Cardiac muscle cell (in vitro differentiated cells and primary cell): ENCODE data around the gene MNDA. TPM values are rescaled to one million over a fixed set of nuclear protein-coding genes. Genes with fewer than 3 reads are reported as not detected.
A peak's percentile ranks its signal among the peaks of the same experiment; 100 is the strongest.

Experiments used
- DNase-seq, 2 donors: peaks; one replicate each; pipeline versions ENCODE4 v3.0.0 to v3.0.0-alpha.2; 2010 to 2017; ENCODE audit warnings: low read depth in 1 of 2, low spot score in 1 of 2
- H3K27ac ChIP-seq: fragments of 200-600 bp; sonication (generic); 2 replicates; pipeline ENCODE4 v1.5.1; 2016
- H3K27me3 ChIP-seq: fragments of 200-600 bp; sonication (generic); 2 replicates; pipeline ENCODE4 v1.6.0; 2016; ENCODE audit warnings: control low read depth
- H3K36me3 ChIP-seq: fragments of 200-600 bp; sonication (generic); 2 replicates; pipeline ENCODE4 v1.5.1; 2016; ENCODE audit warnings: control low read depth
- H3K4me1 ChIP-seq: fragments of 200-600 bp; sonication (generic); 2 replicates; pipeline ENCODE4 v1.8.1; 2017; ENCODE audit warnings: low read depth, mild to moderate bottlenecking, mixed run types
- H3K4me3 ChIP-seq: fragments of 200-600 bp; sonication (generic); 2 replicates; pipeline ENCODE4 v1.5.1; 2016; ENCODE audit warnings: mild to moderate bottlenecking
- H3K9me3 ChIP-seq: fragments of 200-600 bp; sonication (generic); 2 replicates; pipeline ENCODE4 v1.5.1; 2017; ENCODE audit warnings: low read depth, mild to moderate bottlenecking, control low read depth
- polyA plus RNA-seq: library from polyadenylated mRNA; unstranded; fragments of >200 nt; fragmentation: Nextera tagmentation; extraction: Ambion mirVana; gene quantifications from 2 replicates; pipeline ENCODE4 v1.2.1, GENCODE V29; 2016
- total RNA-seq: library from RNA; depleted of rRNA; stranded (reverse); fragments of >200 nt; gene quantifications from 2 replicates; pipeline ENCODE4 v1.2.3, GENCODE V29; 2016
- TF ChIP-seq, protein P1 (sequence below): IDR thresholded peaks from 2 replicates; pipeline ENCODE4 v1.5.1; 2012; ENCODE audit warnings: low read depth, mild to moderate bottlenecking, low read length

The MNDA gene
- total and polyA plus RNA-seq, 2 experiments from 2014 or later: not detected

DNA sequence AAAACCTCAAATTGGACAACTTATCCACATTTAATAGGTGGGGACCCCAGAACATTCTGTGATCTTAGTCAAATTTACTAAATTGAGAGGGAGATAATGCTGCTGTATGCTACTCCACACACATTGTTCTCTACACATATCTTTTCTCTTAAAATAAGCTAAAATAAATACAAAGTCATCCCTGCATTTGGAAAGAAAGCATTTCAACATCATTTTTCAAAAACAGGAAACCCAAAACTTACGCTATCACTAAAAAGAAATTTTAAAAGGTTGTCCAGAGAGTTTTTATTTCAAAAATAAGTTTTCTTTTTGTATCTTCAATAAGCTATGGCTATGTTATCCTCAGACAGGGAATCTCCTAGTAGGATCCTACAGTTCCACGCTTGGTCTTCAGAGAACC is 30.6 kb upstream of the MNDA start:
- no peaks in the 10 kb centered on the region for H3K36me3 ChIP-seq
- no peak overlapping the region for H3K27ac ChIP-seq
- no peaks in the 10 kb centered on the region for H3K27me3 ChIP-seq
- no peak for DNase-seq
- TF ChIP-seq, protein P1, sequence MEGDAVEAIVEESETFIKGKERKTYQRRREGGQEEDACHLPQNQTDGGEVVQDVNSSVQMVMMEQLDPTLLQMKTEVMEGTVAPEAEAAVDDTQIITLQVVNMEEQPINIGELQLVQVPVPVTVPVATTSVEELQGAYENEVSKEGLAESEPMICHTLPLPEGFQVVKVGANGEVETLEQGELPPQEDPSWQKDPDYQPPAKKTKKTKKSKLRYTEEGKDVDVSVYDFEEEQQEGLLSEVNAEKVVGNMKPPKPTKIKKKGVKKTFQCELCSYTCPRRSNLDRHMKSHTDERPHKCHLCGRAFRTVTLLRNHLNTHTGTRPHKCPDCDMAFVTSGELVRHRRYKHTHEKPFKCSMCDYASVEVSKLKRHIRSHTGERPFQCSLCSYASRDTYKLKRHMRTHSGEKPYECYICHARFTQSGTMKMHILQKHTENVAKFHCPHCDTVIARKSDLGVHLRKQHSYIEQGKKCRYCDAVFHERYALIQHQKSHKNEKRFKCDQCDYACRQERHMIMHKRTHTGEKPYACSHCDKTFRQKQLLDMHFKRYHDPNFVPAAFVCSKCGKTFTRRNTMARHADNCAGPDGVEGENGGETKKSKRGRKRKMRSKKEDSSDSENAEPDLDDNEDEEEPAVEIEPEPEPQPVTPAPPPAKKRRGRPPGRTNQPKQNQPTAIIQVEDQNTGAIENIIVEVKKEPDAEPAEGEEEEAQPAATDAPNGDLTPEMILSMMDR: no peak
- no peaks in the 10 kb centered on the region for H3K9me3 ChIP-seq
- H3K4me3 ChIP-seq: no peak overlapping the region
- H3K4me1 ChIP-seq: no peaks in the 10 kb centered on the region

DNA sequence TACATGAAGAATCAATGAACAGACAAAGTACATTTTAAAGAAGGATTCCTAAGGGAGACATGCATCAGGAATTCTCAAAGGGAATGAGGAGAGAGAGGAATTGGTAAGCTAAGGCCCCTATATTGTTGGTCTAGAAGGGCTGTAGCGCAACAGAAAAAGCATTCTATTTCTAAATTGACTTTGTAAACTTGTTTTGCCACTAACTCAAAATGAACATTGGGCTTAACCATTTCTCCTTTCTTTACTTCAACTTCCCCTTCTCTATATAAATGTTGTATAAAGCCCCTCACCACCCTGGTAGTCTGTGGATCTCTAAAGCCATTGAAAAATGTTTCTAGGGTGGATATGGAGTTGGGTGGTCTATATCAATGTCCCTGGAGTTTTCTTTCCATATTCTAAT is 29.8 kb upstream of the MNDA start:
- no peaks in the 10 kb centered on the region for H3K27me3 ChIP-seq
- no peaks in the 10 kb centered on the region for H3K9me3 ChIP-seq
- H3K27ac ChIP-seq: no peak overlapping the region

DNA sequence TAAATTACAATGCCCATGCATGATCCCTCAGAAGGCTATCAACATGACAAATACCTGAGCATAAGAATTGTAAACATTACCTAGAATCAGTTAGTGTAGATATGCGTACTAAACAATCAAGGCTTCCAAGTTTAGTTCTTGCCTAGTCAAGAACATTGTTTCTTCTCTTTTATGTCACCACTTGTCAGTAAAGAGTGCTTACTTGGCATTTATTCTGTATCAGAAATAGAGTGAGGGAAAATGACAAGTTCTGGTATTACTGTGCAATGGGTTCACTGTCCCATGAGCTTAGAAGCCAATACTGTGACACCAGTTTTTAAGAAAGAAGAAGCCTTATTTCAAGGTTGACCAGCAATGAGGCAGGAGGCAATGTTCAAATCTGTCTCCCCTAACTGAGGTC is 27.5 kb upstream of the MNDA start:
- Histone ChIP-seq H3K27ac (no peak overlapping the region), H3K27me3 (no peaks in the 10 kb centered on the region), H3K4me1 (no peaks in the 10 kb centered on the region), H3K36me3 (no peaks in the 10 kb centered on the region), H3K4me3 (no peak overlapping the region), H3K9me3 (no peaks in the 10 kb centered on the region)
- DNase-seq: no peak
- TF ChIP-seq, protein P1: no peak

More for the DNA sequence above, 29.8 kb upstream of the MNDA start:
- Histone ChIP-seq H3K4me1 (no peaks in the 10 kb centered on the region), H3K36me3 (no peaks in the 10 kb centered on the region), H3K4me3 (no peak overlapping the region)
- TF ChIP-seq, protein P1: no peak
- no peak for DNase-seq

DNA sequence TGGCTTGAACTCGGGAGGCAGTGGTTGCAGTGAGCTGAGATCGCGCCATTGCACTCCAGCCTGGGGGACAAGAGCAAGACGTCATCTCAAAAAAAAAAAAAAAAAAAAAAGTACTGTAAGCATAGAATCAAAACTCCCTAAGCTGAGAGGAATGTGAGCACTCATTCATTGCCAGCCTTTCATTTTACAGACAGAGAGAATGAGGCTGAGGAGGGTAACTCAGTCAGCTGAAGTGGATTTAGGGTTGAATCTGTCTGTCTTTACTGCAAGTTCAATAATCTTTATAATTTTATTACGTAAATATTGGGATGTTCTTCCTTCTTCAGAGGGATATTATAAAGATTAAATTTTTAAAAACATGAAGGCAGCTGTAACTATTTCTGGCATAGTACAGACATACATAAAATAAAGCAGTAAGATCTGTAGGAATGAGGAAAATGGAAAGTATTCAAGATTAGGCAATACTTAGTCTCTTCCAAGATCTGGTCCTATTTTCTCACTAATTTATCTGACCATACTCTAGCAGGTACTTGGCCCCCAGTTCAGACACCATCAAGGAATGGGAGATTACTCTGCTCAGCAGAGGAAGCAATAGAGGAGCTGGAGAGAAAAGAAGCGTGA is 24.1 kb upstream of the MNDA start:
- TF ChIP-seq, protein P1: no peak
- H3K4me1 ChIP-seq: no peaks in the 10 kb centered on the region

DNA sequence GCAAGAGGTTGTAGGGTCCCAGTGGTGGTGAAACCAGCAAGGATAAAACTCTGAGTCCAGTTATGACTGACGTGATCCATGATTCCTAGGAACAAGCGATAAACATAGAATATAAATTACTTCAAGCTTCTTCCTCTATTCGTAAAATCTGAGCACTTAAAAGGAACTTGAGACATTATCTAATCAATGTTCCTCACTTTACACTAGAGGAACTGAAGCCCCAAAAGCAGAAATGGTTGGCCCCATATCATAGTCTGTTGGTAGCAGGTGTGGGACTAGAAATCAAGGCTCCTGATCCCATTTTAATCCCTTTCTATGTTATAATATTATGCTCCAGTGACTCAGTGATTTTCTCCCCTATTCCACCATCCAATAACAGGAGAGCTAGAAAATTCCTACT is 21.9 kb upstream of the MNDA start:
- Histone ChIP-seq H3K36me3 (no peaks in the 10 kb centered on the region), H3K4me1 (no peaks in the 10 kb centered on the region), H3K4me3 (no peak overlapping the region), H3K27ac (no peak overlapping the region), H3K27me3 (no peaks in the 10 kb centered on the region), H3K9me3 (no peaks in the 10 kb centered on the region)
- DNase-seq: no peak
- TF ChIP-seq, protein P1: no peak

More for the DNA sequence above, 24.1 kb upstream of the MNDA start:
- Histone ChIP-seq H3K9me3 (no peaks in the 10 kb centered on the region), H3K27ac (no peak overlapping the region), H3K4me3 (no peak overlapping the region), H3K36me3 (no peaks in the 10 kb centered on the region), H3K27me3 (no peaks in the 10 kb centered on the region)
- DNase-seq: peak in 1 of 2 donors; percentile 27

DNA sequence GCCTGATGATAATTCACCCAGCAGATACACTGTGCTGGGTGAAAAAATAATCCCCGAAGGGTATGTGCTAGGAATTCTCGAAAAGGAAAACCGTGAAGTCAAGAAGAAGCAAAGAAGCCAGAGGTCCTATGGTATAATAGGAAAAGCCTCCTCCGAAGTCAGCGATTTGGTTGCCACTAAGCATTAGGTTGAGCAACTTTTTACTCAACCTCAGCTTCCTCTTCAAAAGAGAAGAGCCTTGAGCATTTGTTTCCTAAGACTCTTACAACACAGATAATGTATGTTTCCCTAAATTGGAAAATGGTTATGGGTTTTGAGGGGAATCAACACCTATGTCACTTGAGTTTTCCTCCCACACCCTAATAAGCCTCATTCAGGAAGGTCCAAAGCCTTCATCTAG is 21.3 kb upstream of the MNDA start:
- Histone ChIP-seq H3K4me3 (no peak overlapping the region), H3K36me3 (no peaks in the 10 kb centered on the region)

More for the DNA sequence above, 21.3 kb upstream of the MNDA start:
- Histone ChIP-seq H3K27ac (no peak overlapping the region), H3K27me3 (no peaks in the 10 kb centered on the region), H3K9me3 (no peaks in the 10 kb centered on the region), H3K4me1 (no peaks in the 10 kb centered on the region)
- no peak for DNase-seq
- TF ChIP-seq, protein P1: no peak
